NCI-H2107 (cell line): ENCODE measurements around the gene ZCCHC18.
A peak's percentile ranks its signal among the peaks of the same experiment; 100 is the strongest.
"Not testable (repeated sequence)": the region's sequence is repeated elsewhere in the genome, so short reads cannot be mapped to it uniquely, and the experiment has no call there.

Source experiments
- DNase-seq: peaks from one replicate; lab custom pipeline; 2025; lab: John Stamatoyannopoulos, UW

ZCCHC18 gene

DNA sequence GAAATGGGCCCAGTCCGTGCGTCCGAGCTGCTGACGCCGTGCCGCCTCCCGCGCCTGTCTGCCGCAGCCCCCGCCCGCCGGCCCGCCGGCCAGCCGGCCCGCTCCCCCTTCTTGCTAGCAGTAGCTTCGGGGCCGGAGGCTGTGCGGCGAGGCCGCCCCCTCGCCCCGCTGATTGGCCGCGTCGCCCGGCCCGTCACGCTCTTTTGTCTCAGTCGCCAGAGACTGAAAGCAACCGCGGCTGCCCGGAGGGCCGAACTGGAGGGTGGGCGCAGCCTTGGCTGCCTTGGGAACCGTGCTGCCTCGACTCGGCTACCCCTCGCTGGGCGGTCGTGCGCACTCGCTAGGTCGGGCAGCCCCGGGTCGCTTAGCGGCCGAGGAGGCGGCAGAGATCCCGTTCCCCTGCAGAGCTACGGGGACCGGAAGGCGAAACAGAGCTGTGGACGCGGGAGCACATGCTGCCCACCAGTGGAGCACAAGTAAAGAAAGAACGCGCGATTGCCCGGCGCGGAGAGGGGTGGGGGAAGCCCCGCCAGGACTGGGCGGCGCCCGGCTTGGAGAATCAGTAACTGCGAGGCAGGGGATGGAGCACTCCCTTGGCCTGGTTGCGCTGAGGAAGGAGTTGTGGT is at the start of gene ZCCHC18:
Gene ZCCHC18, plus strand, starts transcription at position 198 of the 626 bp plus-strand sequence. CDS start 1,589 bp downstream, outside the sequence.
- no peak for DNase-seq

DNA sequence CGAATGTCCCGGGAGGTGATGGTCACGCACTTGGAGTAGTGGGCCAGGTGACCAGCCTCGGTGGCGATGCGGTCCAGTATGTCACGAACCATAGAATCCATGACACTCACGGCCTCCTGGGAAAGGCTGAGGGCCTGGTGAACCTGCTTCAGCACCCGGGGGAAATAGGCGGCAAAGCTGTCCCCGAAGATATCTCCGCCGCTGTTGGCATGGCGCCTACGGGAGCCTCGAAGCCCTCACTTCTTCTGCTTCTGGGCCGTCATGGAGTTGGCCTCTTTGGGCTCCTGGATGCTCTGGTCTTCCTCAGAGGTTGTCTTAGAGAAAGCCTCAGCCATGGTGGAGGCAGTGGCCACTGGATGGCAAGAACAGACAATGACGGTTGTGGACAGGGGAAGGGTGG is 49.7 kb upstream of the ZCCHC18 start:
- DNase-seq = not testable (repeated sequence)

DNA sequence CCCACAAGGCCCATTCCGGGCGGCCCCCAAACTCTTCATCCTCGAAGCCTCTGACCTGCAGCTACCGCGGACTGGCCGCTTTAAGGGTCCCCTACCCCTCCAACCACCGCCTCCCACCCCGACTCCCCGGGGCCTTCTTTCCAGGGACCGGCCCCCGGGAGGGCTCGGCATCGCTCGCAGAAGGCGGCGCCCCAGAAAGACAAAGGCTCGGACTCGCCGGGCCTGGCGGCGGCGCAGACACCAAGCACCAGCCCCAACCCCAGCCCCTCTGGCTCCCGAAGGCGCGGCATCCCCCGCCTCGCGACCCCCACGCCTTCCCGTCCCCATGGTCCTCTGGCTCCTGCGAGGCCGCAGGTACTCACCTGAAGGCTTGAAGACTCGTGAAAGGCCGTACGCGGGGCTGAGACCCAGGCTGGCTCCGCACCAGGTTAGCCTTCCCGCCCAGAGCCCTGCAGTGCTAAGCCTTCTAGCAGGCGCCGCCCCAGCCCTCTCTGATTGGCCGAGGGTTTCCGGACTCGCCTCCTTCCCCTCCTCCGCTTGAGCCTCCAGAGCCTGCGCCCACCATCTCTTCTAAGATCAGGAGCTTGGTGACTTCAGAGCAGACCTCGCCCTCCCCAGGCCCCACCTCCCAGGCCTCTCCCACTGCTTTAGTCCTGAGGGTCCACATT is 36.4 kb upstream of the ZCCHC18 start, which contains the start of gene TMSB15C:
Gene TMSB15C, minus strand, starts transcription at position 459 of the 668 bp plus-strand sequence.
- not testable (repeated sequence) for DNase-seq

DNA sequence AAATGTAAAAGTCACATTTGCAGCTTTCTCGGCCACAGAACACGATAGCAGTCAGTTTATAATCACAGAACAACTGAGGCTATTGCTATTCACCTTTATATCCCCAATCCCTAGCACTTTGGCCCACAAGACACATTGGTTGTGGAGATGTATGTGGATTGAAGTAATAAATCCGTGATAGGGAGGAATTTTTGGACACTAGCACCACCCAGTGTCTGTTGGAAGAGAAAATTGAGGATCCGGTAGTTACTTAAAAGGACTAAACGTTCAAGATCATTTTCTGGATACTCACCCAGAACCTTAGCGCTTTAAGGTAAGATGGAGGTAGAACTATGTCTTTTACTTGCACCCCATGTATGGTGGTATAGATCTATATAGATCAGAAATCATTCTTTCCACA is 34.5 kb upstream of the ZCCHC18 start:
- DNase-seq = not testable (repeated sequence)

DNA sequence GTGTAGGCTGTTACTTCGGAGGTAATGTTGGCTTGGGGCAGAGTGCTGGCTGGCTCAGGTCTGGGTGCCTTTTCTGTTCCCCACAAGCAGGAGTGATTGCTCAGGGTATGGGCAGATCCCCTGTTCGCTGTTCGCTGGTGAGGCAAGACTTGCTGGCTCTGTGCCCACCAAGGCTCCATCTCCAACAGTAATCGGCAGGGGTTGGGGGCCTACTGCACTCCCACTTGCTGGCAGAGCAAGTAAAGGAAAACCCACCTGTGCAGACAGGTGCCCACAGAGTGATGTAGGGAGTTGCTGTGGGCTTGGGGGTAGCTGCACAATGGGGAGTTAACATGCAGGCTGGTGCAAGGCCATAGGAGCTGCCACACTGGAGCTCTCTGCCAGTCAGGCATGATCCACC is 28.3 kb upstream of the ZCCHC18 start:
- no peak for DNase-seq

DNA sequence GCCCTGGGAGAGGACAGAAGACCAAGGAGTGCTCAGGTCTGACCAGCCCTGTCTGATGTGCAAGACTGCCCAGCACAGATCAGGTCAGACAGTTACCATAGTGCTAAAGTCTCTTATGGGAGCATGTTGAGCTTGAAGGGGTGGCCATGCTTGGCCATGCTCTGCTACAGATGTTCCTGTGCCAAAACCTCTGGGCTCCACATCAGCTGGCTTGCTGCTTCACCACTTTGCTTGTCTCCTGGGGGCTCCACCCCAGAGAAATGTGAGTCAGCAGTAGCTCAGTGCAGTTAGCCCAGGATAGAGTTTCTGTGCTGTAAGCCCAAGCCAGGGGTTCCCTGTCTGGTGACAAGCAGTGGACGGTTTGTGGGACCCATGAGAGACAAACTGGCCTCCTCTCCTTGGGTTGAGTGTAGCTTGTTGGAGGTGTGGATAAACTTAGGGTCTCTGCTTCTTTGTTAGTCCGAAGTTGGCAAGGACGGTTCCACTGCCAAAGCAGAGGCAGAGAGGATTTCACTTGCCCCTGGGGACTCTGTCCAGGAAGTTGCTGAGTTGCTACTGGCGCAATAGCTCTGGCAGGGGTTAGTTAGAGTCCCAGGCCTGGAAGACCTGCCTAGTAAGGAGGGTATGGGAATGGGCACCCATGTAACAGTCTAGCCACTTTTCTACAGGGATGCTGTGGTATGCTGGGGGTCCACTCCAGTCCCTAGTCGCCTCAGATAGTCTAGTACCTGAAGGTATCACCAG is 27.6 kb upstream of the ZCCHC18 start:
- DNase-seq = no peak

DNA sequence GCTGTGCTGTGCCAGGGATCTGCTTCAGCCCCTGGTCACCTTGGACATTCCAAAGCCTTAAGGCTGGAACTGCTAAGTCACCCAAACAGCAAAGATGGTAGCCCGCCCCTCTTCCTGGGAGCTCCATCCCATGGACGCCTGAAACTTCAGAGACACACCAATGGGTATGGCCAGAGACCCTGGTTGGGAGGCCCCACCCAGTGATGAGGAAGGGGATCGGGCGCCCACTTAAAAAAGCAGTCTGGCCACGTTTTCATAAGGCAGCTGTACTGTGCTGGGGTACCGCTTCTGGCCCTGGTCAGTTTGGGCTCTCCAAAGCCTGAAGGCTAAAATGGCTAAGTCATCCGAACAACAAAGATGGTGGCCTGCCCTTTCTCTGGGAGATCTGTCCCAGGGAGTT is 26.8 kb upstream of the ZCCHC18 start:
- no peak for DNase-seq

DNA sequence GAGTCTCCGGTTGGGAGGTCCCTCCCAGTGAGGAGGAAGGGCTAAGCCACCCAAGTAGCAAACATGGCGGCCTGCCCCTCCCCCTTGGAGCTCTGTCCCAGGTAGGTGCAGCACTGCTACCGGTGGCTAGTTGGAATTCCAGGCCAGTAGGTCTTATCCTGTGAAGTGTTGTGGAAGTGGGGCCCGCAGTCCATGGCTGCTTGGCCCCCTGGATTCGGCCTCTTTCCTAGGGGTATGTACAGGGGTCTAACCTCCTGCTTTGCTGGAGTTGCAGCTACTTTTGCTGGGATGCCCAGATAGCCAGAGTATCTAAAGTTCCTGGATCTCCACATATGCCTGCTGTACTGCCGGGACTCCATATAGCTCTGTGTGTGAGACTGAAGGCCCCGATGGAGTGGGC is 26.4 kb upstream of the ZCCHC18 start:
- no peak for DNase-seq

DNA sequence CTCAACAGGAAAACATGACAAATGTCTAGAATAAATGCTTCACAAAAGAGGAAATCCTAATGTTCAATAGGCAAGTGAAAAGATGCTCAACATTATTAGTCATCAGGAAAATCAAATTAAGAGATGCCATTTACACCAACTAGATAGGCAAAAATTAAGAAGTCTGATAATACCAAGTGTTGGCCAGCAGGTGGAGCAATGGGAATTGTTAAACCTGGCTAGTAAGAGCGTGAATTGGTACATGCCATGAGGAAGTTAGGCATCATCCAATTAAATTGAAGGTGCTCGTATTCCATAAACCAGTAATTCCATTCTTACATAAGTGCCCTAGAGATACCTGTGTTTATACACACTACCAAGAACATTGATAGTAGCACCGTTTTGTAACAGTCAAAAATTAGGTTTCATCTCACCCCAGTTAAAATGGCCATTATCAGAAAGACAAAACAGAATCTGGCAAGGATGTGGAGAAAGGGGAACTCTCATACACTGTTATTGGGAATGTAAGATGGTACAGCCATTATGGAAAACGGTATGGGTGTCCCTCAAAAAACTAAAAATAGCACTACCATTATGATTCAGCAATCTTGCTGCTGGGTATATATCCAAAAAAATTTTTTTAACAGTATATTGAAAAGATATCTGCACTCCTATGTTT is 14.0 kb upstream of the ZCCHC18 start:
- peak; percentile 38 for DNase-seq

DNA sequence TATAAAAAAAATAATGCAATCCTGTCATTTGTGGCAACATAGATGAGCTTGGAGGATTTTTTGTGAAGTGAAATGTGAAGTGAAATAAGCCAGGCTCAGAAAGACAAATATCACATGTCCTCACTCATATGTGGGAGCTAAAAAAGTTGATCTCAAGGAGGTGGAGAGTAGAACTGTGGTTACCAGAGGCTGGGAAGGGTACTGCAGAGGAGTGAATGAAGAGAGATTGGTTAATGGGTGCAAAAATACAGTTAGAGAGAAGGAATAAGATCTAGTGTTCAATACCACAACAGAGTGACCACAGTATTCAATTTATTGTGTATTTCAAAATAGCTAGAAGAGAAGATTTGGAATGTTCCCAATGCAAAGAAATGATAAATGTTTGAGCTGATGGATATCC is 13.4 kb upstream of the ZCCHC18 start:
- no peak for DNase-seq

DNA sequence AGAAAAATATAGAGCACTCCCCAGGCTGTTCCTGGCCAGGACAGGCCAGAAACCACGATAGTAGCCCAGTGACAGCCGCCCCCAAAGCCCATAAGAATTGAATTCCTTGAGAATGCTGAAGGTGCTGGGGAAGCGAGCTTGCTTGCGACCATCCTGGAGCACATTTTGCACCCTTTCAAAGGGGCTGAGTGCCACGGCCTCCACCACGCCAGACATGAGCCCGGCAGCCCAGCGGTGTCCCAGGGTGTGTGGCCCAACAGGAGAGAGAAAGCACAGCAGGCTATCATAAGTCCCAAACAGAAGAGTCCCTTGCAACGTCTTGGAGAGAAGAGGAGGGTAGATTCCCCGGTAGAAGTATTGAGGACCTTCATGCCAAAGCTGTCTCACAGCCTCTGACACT is 7.6 kb upstream of the ZCCHC18 start:
- no peak for DNase-seq

DNA sequence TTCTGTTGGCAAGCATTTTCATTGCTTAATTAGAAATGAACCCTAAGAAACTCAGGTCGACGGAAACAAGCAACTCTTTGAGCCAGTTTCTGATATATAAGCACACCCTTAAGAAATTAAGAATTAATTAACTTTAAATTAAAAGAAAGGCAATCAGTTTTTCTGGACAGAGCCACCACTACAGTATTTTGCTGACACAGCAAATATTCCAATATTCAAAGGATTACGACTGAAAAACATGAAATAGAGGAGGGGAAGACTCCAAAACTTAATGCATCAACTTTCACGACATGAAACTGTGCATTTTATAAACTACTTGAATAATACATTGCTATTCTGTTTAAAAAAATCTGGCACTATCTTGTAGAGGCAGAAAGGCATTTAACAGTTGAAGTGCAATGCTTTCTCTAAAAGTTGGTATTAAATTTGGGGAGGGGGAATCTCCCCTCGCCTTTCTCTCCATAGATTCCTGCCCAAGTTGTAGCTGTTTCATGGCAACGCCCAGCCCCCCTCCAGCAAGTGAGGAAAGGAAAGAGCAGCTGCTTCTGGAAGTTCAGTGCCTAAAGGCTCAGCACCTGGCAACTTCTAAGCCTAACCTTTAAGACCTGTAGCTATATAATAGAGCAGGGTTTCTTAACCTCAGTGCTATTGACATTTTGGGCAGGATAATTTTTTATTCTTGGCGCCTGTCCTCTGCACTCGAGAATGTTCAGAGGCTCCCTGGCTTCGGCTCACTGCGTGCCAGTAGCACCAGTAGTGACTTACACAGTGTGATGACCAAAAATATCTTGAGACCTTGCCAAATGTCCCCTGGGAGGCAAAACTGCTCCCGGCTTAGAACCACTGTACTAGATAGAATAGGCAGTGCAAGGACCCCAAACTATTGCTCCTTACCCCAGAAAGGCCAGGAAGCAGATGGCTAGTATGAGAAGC is 6.7 kb upstream of the ZCCHC18 start:
- DNase-seq = no peak

DNA sequence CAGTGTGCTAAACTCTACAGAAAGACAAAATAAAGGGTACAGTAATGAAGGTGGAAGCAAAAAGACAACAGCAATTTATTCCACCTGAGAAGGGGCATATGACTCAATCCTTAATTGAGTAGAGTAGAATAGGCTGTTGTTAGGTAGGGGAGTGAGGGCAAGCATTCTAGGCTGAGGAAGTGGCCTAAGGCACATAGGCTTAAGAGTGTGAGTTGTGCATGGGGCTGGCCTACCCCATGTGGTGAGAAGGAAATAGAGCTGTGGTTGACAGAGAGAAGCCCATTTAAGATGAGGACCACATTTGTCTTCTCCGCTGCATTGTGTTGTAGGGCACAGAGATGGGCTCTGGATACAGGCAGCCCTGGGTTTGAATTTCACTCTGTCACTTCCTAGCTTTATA is 3.4 kb upstream of the ZCCHC18 start:
- DNase-seq = no peak

DNA sequence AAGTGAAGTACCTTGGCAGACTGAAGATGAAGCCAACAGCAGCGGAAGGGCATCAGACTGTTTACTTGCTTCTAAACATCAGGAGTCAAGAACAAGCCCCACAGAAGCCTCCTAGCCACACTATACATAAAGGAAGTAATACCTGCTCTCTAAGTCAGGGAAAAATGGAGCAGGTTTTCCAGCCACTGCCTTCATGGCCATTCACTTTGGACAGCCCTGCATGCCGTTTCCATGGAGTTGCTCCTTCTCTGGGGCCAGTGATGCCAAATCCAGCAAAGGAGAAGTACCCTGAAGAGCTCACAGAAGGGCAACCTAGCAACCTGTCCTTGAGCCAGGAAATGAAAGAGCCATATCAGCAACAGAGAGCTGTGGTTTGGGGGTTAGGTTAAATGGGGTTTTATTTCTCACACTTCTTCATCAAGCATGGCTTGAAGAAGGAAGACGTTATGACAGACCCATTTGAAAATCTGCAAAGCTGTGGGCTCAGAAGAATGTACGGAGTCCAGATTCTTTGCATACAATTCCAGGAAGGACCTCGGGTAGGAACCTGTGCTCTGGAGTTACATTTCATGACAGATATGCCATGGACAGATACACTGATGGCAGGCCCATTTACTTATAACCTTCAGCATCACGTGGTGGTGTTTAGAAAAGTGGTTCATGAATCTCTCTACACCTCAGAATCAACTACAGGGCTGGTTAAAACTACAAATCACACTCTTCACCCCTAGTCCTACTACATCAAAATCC is 1.7 kb upstream of the ZCCHC18 start:
- DNase-seq = not testable (repeated sequence)

DNA sequence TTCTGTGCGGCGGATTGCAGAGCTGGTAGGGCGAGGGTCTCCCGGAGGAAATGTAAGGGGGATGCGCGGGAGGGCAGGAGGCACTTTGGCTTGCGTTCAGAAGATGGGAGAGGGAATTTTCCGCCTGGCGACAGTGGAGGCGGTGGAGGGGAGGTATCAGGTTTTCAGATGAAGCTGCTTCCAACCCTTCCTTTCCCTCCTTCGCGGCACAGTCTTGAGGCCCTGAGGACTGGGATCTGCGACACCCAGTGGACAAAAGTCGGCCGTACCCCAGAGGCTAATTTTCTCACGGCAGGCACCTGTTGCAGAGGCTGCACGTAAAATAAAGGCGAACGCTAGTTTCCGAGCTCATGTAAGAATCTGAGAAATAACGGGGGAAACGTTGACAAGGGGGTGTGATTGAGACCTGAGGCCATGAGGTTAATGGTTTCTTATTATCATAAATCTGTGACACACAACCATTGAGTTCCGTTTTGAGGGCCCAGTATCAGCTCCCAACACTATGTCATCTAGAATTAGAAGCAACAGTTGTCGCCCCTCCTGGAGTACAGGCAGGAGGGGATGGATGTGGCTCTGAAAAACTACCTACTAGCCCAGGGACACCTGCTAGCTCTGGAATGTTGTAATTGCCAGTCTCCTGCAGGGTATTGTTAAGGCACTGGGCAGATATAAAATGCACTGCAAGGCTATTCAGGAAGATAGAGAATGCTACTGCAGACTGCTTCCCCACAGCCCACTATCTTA is 1.1 kb downstream of the ZCCHC18 start:
- DNase-seq = peak; percentile 52

DNA sequence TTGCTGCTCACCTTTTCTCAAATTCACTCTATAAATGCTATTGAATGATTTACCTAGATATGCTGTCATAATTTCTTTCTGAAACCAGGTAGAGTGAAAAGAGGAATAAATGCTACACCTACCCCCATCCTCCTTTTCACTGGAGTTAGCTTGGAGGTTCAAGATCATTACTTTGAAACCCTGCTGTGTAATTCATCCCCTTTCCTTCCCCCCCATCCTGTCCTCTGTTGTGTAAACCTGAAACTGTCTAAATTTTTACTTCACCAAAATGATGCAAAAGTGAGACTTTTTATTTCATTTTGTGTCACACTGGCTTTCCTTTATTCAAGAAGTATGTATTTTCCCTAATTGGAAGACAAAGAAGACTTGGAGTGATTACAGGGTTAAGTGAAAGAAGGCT is 5.4 kb downstream of the ZCCHC18 start:
- no peak for DNase-seq

DNA sequence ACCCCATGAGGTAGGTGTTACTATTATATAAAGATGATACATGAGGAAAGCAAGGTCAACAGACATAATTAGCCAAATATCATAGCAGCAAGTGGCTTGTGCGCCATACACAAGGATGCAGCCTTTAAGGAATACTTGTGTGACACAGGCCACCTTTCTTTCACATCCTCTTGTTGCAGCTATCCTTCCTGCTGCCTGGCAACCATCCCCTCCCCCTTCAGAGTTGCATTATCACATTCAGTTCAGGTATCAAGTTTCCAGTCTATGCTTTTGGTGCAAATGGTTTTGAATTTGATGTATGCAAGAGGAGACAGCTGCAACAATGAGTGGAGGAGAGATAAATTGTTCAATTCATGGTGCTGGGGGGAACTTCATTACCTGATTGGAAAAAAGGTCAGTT is 6.4 kb downstream of the ZCCHC18 start:
- DNase-seq = peak; percentile 31

DNA sequence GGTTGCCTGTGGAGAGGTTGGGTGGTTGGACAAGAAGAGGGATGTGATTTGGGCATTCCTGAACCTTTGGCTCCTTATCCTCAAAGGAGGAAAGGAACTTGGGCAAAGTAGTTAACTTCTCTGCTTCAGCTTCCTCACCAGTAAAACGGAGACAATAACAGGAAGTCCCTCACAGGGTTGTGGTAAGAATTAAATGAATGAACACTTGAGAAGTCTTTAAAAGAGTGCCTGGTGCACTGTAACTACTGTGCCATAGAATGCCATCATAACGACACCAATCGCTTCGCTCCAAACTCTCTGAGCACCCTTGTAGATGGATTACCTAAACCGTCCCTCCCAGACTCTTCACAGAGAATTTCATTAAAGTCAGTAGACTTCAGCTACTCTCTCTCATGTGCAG is 10.5 kb downstream of the ZCCHC18 start:
- DNase-seq = no peak

DNA sequence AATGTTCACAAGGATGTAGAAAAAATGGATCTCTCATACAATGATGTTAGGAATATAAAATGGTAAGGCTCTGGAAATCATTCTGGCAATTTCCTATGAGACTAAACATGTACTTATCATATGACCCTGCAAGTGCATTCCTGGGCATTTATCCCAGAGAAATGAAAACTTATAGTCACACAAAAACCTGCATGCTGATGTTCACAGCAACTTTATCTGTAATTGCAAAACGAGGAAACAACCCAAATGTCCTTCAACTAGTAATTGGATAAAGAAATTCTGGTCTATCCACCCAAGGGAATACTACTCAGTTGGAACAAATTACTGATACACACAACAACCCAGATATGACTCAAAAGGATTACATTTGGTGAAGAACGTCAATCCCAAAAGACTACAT is 14.5 kb downstream of the ZCCHC18 start:
- no peak for DNase-seq

DNA sequence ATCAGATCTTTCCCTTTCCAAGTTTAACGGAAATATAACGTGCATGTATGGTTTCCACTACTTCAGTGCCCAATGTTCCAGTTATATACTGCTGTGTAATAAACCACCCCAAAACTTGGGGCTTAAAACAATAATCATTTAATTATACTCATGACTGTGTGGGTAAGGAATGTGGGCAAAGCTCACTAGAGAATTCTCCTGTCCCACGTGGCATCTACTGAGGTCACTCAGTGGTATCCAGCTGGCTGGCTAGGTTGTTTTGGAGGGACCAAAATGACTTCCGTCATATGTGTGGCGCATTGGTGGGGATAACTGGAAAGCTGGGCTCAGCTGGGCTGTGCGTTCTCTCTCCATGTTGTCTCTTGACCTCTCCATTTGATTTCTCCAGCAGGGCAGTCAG is 18.5 kb downstream of the ZCCHC18 start:
- DNase-seq = no peak
